BJ (cell line): ENCODE measurements around the gene TLCD3B. TPM values are rescaled to one million over a fixed set of nuclear protein-coding genes. Genes with fewer than 3 reads are reported as not detected.
"Not testable (repeated sequence)": the region's sequence is repeated elsewhere in the genome, so short reads cannot be mapped to it uniquely, and the experiment has no call there.

ENCODE experiments used
- CTCF ChIA-PET: fragments of 350-600 bp; formaldehyde crosslinking; extraction: SDS; loops from one replicate; lab custom pipeline; 2021; ENCODE audit warnings: antibody characterized with exemption, inconsistent platforms; lab: Yijun Ruan, JAX
- POLR2A ChIA-PET: fragments of 300-600 bp; sonication (Branson Sonifier 250); formaldehyde crosslinking; extraction: SDS; loops from one replicate; lab custom pipeline; 2021; ENCODE audit warnings: antibody characterized with exemption; lab: Charles Lee
- DNase-seq: peaks from one replicate; pipeline ENCODE4 v3.0.0-alpha.2; 2011; ENCODE audit warnings: low read depth
- H3K27me3 ChIP-seq: 2 replicates; pipeline ENCODE4 v1.6.0; 2011; ENCODE audit warnings: low read length; ENCODE audit not compliant: control insufficient read depth, insufficient read depth
- H3K36me3 ChIP-seq: 2 replicates; pipeline ENCODE4 v1.5.1; 2011; ENCODE audit warnings: low read length; ENCODE audit not compliant: control insufficient read depth, insufficient read depth
- H3K4me3 ChIP-seq: 2 replicates; pipeline ENCODE4 v1.5.1; 2011; ENCODE audit warnings: low read depth, mild to moderate bottlenecking, control low read depth, low read length
- polyA plus RNA-seq: library from polyadenylated mRNA; depleted of rRNA; stranded (reverse); fragments of >200 nt; gene quantifications from 2 replicates; pipeline ENCODE4 v1.2.3, GENCODE V29; 2011
- TF ChIP-seq, protein P1 (sequence below): IDR thresholded peaks from 2 replicates; pipeline ENCODE4 v1.5.1; 2011; ENCODE audit warnings: low read depth, mild to moderate bottlenecking, control low read depth, inconsistent platforms, low read length, moderate library complexity; ENCODE audit not compliant: insufficient read depth

TLCD3B gene
- polyA plus RNA-seq, 1 experiment, result 0.13 TPM

DNA sequence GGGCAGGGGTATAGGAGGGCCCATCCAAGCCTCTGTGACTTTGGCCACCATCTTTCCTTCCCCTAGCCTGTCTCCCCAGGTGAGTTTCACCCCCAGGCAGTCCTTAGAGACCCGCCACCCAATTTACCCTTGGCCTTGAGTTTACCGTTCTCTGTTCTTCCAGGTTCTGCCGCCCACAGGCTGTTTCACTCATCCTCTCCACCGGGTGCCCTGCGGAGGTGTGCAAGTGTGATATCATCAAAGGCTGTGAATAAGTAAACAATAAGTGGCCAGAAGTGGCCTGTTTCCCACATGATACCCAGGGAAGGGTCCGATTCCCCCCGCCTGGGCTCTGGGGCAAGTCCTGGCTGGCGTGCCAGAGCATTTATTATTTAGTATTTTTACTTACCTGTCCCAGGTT is 15.1 kb upstream of the TLCD3B start:
- Histone ChIP-seq H3K27me3 (no peaks in the 10 kb centered on the region), H3K4me3 (no peak overlapping the region), H3K36me3 (no peaks in the 10 kb centered on the region)
- CTCF ChIA-PET, result interaction anchor here (1.2 to 2.3 kb wide), 2 partner anchors 9 to 14 kb away, joined by 4 to 10 read pairs; partner anchors contain the start of gene TLCD3B
- POLR2A ChIA-PET, result no interaction called here
- no peak for DNase-seq
- TF ChIP-seq, protein P1, sequence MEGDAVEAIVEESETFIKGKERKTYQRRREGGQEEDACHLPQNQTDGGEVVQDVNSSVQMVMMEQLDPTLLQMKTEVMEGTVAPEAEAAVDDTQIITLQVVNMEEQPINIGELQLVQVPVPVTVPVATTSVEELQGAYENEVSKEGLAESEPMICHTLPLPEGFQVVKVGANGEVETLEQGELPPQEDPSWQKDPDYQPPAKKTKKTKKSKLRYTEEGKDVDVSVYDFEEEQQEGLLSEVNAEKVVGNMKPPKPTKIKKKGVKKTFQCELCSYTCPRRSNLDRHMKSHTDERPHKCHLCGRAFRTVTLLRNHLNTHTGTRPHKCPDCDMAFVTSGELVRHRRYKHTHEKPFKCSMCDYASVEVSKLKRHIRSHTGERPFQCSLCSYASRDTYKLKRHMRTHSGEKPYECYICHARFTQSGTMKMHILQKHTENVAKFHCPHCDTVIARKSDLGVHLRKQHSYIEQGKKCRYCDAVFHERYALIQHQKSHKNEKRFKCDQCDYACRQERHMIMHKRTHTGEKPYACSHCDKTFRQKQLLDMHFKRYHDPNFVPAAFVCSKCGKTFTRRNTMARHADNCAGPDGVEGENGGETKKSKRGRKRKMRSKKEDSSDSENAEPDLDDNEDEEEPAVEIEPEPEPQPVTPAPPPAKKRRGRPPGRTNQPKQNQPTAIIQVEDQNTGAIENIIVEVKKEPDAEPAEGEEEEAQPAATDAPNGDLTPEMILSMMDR, result no peak

DNA sequence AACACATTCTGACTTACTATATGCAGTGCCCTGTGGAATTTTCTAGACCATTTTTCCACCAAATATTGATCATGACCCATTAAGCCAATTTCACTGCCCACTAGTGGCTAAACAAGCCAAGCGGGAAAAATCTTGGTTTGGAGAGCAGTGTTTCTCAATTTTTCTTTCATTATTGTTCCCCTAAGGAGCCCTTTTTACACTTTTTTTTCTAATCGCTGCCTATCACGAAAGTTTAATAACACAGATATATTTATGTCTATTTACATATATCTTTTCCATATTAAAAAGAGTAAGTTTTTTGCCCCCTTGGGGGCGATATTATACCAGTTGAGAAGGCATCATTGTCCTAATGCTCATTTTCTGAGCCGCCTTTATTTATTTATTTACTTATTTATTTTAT is 10.8 kb upstream of the TLCD3B start:
- POLR2A ChIA-PET, result no interaction called here
- Histone ChIP-seq H3K27me3 (no peaks in the 10 kb centered on the region; the same call in 1 of the 2 replicates), H3K4me3 (no peak overlapping the region), H3K36me3 (no peaks in the 10 kb centered on the region)
- CTCF ChIA-PET, result interaction anchor here (1.0 to 5.8 kb wide), 6 partner anchors 9 to 50 kb away, joined by 3 to 46 read pairs (median 4); partner anchors contain the start of genes C16orf92, TBX6 and TLCD3B
- no peak for DNase-seq
- TF ChIP-seq, protein P1, result peak; percentile 44

DNA sequence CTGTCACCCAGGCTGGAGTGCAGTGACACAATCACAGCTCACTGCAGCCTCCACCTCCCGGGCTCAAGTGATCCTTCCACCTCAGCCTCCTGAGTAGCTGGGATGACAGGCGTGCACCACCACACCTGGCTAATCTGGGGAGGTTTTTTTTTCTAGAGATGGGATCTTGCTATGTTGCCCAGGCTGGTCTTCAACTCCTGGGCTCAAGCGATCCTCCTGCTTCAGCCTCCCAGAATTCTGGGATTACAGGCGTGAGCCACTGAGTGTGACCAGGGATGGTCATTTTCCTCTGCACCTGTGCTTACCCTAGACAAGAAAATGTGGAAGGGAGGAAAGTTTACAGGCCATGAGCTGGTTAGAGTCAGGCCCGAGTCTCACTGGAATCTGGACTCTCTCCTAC is 9.6 kb upstream of the TLCD3B start:
- CTCF ChIA-PET, result interaction anchor here (1.2 to 5.8 kb wide), 3 partner anchors 8 to 18 kb away, joined by 4 to 46 read pairs (median 4); partner anchors contain the start of genes C16orf92 and TLCD3B
- POLR2A ChIA-PET, H3K4me3 ChIP-seq, H3K36me3 ChIP-seq, H3K27me3 ChIP-seq, DNase-seq: not testable (repeated sequence)

DNA sequence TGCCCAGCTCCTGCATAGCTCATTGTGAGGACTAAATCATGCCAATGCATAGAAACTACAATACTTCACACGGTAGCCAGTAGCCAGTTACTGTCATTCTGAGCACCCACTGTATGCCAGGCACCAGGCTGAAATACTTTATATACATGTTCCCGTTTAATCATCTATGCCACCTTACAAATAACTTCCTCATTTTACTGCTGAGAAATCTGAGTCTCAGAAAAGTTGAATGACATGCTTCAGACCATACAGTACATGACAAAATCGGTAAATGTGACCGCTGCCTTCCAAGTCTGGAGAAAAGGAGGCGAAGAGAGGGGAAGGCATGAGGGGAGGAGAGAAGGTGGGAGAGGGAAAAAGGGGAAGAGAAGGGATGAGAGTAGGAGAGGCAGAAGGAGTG is 9.2 kb upstream of the TLCD3B start:
- Histone ChIP-seq H3K27me3 (no peaks in the 10 kb centered on the region; the same call in 1 of the 2 replicates), H3K4me3 (no peak overlapping the region), H3K36me3 (no peaks in the 10 kb centered on the region)
- TF ChIP-seq, protein P1, result no peak
- ChIA-PET POLR2A (no interaction called here), CTCF (interaction anchor here (5.8 kb wide), 1 partner anchor 7 kb away, joined by 46 read pairs; the partner anchor contains the start of gene TLCD3B)
- no peak for DNase-seq

DNA sequence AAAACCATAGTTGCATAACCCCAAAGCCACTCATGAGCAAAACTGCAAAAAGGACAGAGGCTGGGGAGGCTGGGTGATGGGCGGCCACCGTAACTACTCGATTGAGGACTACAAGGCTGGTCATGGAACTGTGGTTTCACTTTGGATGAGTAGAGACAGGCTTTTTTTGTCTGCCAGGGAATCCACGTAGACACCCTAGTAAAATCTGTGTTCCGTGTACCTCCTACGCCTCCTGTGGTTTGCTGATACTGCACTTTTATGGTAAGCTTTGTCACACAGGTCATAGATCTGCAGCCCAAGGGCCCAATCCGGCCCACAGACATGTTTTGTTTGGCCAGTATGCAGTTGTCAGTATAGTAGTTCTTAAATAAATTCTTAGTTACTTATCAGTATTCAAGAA is 2.2 kb upstream of the TLCD3B start:
- DNase-seq, result no peak
- H3K4me3 ChIP-seq, result no peak overlapping the region

More for the DNA sequence above, 2.2 kb upstream of the TLCD3B start:
- TF ChIP-seq, protein P1, result no peak
- ChIA-PET POLR2A (no interaction called here), CTCF (interaction anchor here (0.9 to 6.0 kb wide), 11 partner anchors 10 to 336 kb away, joined by 3 to 46 read pairs (median 6); partner anchors contain the start of genes ALDOA, C16orf92 and CDIPT)
- H3K36me3 ChIP-seq, result no peaks in the 10 kb centered on the region
- H3K27me3 ChIP-seq, result peaks cover 23% of the 10 kb centered on the region
